M059J (cell line): ENCODE results near the gene C5orf63. TPM values are rescaled to one million over a fixed set of nuclear protein-coding genes. Genes with fewer than 3 reads are reported as not detected.
"Not testable (repeated sequence)": the region's sequence is repeated elsewhere in the genome, so short reads cannot be mapped to it uniquely, and the experiment has no call there.

ENCODE experiments used
- DNase-seq: peaks from one replicate; pipeline ENCODE4 v3.0.0-alpha.2; 2012; ENCODE audit warnings: low read depth
- total RNA-seq: library from RNA; depleted of rRNA; stranded (reverse); fragments of >200 nt; shearing (Covaris generic); gene quantifications from 2 replicates; pipeline ENCODE4 v1.2.3, GENCODE V29; 2014

C5orf63 gene
- total RNA-seq, 1 experiment from 2014 or later, result 2.6 TPM

DNA sequence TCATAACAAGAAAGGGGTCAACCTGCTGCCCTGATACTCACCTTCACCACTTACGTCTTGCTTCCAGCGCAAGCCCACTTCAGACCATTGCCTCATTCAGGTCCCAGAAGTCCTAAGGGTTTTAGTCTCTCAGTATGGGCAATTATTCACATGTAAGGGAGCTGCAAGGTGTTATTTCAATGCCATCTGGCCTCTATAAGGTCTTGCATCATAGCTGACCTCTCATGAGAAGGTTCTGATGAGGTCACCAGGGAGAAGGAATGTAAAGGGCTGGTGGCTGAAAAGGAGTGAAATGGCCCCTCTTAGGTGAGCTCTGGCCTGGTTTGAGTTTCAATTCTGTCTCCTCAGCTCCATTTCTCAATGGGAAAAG, 41.5 kb downstream of the C5orf63 start:
- no peak for DNase-seq

DNA sequence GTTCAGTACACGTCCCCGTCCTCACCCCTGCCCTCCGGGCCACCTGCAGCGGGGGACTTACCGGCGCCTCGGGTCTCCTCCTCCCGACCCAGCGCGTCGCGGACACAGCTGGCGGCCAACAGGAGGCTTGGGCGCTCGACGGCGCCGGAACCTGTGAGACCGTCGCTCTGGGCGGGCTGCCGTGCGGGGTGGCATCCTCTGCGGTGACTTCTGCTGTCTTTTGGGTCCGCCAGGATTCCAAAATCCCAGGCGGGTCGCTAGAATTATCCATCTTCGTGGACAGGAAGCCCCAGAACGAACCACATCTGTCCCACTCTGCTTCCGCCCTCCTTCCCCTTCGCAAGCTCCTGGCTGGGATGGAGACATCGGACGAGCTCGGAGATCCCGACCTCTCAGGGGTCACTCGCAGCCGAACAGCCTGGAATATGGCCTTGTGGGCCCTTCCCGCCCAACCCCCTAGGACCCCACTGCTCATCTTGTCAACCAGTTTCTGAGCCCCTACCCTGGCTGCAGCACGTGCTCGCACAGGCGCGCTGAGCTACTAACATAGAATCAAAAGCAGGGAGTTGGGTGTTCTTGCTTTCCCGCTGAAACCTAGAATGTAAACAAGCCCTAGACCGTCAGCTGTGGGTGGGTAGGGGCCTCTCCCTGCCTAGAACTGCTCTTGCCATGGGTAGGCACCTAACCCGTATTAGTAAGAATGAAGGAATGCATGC, 42.0 kb downstream of the C5orf63 start:
- DNase-seq, result peak; percentile 15

DNA sequence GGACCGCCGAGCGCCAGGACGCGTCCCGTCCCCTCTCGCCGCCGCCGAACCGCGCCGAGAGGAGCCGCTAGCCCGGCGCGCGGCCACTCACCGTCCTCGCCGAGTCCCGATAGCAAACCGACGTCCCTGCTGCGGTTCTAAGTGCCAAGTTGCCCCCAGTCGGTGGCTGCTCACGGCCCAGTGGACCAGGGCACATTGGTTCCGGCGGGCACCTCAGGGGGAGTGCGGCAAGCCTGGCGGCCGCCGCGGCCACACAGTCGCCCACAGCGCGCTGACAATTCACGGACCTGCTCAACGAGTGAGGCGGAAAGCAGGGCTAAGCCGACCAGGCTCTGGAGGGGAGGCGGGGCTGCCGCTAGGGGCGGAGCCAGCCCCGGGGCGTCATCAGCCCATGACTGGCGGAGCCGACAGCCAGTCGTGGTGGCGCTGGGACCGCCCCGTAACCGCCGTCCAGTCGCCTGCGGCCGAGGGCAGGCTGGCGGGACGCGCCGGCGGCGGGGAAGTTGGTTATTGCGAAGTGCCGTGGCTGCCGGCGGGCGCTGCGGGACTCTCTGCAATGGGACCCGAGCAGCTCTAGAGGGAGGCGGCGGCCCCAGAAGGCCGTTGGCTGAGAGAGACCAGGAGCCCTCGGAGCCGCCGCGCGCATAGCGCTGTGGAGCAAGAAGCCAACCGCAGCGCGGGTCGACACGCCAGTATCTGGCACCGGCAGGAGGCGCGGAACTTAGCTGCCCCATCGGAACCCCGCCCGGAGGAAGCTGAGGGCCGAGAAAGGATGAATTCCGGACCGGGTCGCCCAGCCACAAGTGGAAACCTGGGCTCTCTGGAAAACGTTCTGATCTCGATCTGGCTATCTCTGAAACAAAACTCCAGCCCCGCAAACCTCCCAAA, 42.8 kb downstream of the C5orf63 start, which contains the start of gene MARCHF3:
MARCHF3 (minus strand) TSS at position 300 of the 888 bp plus-strand sequence. CDS start 112,387 bp downstream, outside the sequence.
- peak; percentile 92 for DNase-seq

DNA sequence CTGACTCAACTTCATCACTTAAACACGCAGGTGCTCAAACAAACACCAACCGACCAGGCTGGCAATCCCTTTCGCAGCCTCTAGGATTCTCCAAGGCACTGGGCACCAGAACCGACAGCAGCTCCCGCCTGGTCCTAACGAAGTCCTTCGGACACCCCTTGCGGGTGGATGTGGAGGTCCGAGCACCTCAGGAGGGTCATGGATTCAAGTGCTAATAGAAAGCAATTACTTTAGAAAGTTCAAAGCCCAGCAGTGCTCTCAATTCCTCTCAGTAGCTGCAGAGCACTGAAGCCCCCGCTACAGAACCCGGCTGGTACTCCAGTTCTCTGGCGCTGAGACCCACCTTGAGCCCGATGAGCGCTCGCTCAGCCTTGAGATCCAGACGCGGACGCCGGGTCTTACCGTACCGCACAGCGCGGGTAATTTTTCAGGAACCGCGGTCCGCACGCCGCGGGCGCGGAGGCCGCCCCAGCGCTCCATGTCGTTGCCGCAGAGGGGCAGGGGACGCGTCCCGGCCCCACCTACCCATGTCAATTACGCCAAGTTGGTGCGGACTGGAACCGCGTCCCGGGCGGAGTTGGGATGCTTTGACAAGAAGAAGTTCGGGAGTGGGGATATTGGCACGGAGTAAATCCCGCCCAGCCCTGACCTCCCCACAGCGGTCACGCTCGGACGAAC, 43.6 kb downstream of the C5orf63 start:
- peak; percentile 83 for DNase-seq

DNA sequence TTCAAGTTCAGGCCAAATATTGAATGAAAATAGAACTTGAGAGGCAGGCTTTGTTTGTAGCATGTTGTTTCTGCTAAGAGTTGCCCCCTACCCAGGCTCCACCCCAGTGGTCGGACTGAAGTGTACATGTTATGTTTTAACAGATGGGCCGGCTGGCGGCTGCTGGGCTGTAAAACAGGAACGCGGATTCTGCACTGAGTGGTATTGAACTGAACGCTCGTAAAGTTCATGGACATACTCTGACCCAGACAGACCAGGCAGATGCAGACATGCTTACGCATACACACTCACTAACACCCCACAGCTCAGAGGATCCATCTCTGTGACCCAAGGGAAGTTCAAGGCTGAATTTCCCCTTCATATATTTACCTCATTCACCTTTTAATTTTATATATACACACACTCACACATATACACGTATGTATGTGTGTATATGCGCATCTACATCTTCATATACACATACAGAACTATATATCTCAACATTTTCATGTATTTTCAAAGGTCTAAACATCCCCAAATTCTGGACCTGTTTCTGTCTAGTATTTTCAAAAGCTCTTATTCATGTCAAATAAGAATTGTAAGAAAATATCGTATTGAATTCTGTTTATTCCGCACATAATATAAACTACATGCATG, 44.4 kb downstream of the C5orf63 start:
- DNase-seq, result no peak

DNA sequence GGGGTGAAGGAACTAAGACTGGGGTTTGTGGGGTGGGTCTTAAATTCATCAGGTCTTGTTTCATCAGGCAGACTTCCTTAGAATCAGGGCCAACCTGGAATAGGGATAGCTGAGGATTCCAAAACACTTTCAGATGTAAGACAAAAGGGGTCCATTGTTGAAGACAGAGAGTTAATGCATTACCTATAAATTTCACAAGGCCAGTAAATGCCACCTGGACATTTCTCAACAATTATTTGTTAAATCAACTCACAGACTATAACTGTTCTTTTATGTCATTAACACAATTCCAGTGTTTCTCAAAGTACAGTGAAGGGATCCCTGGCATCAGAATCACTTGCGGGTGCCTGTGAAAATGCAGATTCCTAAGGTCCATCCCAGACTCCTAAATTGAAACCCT, 45.8 kb downstream of the C5orf63 start:
- DNase-seq, result no peak

DNA sequence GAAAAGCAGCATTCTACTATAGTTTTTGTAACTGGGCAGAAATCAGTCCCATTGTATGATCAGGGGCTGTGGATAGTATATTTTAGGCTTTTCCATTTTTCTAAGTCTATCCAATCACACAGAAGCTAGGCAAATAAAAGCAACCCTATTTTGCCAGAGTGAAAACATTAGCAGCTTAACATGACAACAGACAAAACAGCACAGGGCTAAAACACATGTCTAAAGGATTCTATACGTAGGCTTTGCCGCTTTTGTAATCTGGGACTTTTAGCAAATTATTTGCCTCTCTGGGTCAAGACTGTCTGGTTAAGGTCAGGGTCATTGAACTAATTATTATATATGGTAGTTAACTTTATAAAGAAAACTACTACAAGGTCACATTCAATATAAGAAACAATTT, 47.1 kb downstream of the C5orf63 start:
- no peak for DNase-seq

DNA sequence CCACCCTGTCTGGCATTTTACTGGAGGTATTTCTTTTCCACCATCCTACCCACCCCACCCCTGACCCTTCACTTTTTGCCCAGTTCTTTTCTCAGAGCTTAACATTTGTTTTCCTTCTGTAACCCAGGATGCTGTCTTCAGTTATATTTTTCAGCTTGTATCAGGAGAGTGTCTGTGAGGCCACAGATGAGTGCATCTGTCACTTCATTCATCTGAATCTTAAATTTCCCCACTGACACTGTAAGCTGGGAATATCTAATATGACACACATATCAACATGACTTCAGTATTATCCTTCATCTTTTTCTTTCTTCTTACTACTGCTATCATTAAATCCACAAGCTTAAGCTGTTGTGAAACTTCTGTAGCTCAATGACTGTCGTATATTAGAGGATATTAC, 47.8 kb downstream of the C5orf63 start:
- no peak for DNase-seq

DNA sequence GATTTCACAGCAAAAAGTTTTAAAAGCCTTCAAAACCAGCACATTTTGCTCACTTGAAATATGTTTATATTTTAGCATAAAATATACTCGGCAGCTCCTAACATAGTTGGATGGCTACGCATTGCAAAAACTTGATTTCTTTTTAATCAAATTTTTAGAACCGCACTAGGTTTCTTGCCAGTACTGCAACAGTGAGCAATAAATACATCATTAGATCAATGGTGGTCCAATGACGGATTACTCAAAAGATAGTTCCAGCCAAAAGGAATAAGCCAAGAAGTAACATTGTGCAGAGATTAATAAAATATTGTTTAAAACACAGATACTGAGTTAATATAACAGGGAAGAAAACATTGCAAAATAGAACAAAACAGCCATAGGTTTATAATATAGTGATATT, 48.5 kb downstream of the C5orf63 start:
- DNase-seq, result no peak

DNA sequence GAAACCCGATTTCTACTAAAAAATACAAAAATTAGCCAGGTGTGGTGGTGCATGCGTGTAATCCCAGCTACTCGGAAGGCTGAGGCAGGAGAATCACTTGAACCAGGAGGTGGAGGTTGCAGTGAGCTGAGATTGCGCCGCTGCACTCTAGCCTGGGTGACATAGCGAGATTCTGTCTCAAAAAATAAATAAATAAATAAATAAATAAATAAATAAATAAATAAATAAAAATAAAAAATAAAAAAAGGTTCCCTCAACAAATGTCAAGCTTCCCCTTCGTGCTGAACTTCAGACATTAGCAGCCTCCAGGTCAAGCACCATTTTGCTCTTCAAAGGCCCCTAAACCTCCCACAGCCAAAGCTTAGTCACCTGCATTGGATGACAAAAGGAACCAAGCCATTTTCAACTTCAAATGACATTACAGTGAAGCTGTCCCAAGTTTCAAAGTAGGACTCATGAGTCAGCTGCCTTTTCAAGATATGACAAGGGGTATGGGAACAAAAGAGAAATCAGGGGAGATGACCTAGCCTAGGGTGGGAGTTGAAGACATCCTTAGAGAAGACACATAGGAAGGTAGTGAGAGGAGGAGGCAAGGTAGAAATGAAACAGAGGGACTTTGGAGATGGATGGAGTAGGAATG, 49.6 kb downstream of the C5orf63 start:
- not testable (repeated sequence) for DNase-seq

DNA sequence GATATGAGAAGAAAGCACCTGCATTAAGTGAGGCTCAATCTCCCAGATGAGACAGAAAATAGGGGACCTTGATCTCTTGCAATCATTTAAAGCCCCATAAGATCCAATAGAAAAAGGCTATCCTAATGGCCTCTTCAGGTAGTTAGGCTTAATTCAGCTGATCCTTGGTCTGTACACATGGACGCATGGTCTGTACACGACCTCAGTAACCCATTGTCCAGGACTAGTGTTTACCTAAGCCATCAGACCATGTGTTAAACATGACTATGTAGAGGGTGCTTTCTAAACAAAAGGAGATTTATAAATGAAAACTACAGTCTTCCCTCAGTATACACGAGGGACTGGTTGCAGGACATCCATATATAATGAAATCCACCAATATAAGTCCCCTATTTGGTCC, 50.5 kb downstream of the C5orf63 start:
- DNase-seq, result no peak

DNA sequence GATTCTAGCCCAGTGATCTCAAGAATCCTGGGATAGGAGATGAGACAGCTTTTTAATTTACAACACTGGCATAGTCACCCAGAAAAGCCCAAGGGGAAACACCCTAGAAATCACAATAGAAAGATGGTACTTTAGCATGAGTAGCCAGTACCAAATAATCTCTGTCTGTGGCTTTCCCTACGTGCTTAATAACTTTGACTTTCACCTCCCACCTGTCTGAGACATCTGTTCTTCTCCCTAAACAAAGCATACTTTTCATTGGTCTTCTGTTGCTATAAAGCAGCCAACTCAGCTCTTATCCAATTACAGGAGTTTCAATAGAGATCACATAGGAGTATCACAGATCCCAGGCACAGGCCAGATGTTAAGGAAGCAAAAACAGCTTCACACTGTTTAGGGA, 53.4 kb downstream of the C5orf63 start:
- no peak for DNase-seq

DNA sequence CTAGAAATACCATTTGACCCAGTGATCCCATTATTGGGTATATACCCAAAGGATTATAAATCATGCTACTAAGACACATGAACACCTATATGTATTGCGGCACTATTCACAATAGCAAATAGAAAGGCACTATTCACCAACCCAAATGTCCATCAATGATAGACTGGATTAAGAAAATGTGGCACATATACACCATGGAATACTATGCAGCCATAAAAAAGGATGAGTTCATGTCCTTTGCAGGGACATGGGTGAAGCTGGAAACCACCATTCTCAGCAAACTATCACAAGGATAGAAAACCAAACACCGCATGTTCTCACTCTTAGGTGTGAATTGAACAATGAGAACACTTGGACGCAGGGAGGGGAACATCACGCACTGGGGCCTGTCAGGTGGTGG, 56.6 kb downstream of the C5orf63 start:
- not testable (repeated sequence) for DNase-seq

DNA sequence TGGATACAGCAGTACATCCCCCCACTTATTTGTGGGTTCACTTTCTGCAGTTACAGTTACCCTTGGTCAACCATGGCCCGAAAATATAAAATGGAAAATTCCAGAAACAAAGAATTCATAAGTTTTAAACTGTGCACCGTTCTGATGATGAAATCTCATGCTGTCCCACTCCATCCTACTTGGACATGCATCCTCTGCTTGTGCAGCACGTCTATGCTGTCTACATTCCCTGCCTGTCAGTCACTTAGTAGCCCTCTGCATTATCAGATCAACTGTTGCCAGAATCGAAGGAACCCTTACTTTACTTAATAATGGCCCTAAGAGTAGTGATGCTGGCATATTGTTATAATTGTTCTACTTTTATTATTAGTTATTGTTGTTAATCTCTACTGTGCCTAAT, 57.6 kb downstream of the C5orf63 start:
- no peak for DNase-seq

DNA sequence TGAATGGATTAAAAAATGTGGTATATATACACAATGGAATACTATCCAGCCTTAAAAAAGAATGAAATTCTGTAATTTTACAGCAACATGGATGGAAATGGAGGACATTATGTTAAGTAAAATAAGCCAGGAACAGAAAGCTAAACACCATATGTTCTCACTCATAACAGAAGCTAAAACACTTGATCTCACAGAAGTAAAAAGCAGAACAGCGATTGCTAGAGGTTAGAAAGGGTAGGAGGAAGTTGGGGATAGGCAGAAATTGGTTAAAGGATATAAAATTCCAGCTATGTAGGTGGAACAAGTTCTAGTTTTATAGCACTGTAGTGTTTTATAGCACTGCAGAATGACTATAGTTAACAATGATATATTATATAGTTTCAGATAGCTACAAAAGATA, 58.7 kb downstream of the C5orf63 start:
- no peak for DNase-seq

DNA sequence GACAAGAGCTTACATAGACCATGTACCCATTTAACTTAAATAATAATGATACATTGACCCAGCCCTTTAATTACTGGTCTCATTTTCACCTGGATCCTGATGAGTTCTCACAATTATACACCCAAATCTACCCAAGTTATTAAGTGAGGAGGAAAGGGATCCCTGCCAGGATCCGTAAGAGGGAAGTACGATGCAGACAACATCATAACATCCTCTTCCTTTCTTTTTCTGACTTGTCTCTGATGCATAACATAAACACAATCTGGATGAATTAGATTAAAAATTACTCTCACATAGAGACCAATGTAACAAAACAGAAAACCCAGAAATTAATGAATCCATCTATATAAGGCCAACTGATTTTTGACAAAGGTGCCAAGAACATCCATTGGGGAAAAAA, 59.9 kb downstream of the C5orf63 start:
- DNase-seq, result peak; percentile 7

DNA sequence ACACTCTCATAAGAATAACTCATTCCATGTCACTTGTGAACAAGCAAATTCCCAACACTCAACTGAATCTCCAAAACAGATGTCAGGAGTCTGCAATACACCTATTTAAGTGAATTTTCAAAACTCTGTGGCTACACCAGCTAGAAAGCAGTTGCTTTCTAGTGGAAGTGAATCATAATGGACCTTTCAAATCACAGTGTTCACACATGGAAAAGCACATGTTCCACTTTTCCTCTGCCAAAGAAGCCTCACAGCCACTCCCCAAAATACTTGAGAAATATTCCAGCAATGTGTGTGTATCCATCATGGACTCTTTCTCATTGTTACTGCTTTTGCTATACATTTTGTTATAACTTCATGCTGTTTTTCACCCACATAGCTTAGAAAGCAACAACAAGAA, 60.4 kb downstream of the C5orf63 start:
- peak; percentile 52 for DNase-seq

DNA sequence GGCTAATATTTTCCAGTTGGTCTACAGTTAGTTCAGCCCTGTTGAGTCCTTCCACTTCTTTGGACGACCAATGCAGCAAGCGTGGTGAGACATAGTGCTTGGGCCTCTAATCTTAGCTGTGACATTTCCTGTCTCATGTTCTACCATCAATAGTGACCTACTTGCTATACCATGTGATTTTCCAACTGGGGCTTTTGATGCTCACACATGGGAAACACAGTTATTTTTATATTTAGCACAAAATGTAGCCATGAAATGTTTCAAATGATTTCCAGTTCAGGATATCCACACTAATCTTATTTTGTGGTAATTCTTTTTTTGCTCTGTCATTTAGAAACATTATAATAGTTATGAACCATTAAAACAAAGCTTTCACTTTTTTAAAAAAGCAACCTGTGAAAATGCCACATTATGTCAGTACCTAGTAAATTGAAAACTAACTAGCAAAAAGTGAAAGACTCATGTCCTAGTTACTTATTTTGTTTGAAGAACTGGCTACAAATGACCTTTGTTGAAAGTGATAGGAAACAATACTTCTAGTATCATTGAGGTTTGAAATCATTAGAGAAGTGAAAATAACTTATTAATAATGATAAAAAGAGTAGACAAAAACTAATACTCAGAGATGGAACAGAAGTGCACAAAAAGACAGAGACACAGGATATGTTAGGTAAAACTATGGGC, 61.2 kb downstream of the C5orf63 start:
- DNase-seq, result peak; percentile 15

DNA sequence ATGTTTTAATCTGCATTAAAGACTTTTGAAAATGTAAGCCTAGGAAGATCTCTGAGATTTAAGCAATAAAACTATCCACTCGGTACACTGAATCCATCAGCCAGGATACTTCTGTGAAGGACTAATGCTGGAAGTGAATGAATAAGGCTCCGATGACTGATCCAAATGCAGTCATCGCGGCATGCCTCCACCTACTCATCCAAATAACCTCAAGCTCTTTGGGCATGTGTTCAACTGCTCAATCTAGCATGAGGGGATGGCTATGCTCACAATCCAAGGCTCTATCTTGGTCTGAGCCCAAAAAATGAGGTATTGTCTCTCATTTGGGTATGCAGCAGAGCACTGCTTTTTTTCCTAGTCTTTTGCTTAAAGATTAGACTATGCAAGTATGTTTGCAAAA, 62.1 kb downstream of the C5orf63 start:
- DNase-seq, result peak; percentile 95

DNA sequence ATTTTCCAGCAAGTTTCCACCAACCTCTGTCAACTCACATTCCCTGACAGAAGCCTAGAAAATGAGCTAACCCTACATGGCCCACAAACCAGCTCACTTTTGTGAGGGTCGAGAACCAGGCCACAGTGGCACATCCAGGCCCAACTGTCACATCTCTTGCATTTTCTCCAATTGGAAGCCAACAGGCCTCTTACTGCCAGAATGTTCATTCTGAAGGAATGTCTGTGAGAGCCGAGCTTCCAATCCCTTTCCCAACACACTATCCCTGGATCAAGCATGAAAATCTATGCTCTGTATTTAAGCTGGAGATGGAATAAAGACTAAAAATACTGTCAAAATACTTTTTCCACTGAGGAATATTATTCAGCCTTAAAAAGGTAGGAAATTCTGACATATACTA, 62.9 kb downstream of the C5orf63 start:
- DNase-seq, result peak; percentile 3

DNA sequence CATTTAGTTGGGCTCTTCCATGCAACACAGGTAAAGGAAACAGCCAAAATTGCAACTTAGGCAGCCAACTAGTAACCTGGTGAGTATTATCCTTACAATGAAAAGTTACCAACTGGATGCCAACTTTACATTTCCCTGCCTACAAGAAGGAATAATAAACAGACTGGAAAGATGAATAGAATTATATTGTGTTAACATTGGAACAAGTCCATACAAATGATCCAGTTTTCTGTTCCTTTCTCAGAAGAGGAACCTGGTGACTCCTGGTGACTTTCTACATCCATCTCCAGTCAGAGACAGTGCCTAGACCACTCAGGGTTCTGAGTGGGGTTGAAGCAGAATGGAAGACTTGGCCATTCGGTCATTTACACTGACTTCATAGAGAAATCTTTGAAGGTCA, 63.5 kb downstream of the C5orf63 start:
- no peak for DNase-seq
